ENCODE data around the gene SH3BP1.

Gene SH3BP1

DNA sequence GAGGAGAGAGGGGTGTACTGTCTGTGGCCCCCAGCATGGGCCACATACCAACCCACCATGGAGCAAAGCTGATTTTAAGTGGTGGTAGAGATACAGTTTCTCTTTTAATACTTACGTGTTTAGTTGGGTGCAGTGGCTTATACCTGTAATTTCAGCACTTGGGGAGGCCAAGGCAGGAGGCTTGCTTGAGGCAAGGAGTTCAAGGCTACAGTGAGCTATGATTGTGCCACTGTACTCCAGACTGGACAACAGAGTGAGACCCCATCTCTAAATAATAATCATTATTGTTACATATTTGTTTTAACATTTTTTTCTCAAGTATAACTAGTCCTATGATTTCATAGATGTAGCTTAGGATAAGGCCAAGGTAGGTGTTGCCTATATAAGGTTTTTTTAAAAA lies 22.0 kb upstream of the SH3BP1 start:
- TF ChIP-seq, protein P1, sequence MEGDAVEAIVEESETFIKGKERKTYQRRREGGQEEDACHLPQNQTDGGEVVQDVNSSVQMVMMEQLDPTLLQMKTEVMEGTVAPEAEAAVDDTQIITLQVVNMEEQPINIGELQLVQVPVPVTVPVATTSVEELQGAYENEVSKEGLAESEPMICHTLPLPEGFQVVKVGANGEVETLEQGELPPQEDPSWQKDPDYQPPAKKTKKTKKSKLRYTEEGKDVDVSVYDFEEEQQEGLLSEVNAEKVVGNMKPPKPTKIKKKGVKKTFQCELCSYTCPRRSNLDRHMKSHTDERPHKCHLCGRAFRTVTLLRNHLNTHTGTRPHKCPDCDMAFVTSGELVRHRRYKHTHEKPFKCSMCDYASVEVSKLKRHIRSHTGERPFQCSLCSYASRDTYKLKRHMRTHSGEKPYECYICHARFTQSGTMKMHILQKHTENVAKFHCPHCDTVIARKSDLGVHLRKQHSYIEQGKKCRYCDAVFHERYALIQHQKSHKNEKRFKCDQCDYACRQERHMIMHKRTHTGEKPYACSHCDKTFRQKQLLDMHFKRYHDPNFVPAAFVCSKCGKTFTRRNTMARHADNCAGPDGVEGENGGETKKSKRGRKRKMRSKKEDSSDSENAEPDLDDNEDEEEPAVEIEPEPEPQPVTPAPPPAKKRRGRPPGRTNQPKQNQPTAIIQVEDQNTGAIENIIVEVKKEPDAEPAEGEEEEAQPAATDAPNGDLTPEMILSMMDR (IDR thresholded peaks at IDR 0.05) = no peak
- DNase-seq (ENCODE audit: low spot score) = no peak
- Histone ChIP-seq H3K27ac (no peak overlapping the region), H3K4me3 (no peak overlapping the region)

DNA sequence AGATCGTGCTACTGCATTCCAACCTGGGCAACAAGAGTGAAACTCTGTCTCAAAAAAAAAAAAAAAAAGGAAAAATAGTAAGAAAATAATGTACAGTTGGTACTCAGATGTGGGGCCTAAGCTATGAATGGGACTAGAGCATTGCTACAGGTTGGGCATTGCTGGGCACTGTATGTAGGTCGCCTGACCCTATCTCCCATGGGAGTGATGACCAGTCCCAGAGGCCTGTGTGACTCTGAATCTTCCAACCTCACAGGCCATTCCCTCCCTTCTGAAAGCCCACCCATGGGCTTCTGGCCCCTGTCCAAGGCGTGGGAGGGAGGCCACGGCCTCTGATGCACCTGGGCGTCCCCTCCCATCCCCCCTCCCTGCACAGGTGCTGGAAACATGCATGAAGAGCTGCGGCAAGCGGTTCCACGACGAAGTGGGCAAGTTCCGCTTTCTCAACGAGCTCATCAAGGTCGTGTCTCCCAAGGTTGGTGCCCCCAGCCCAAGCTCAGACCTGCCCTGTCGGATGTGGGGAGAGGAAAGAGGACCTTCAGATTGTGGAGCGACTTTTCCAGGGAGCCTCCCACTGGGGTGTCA lies 21.3 kb upstream of the SH3BP1 start:
- TF ChIP-seq, protein P1 (IDR thresholded peaks at IDR 0.05) = no peak
- DNase-seq (ENCODE audit: low spot score) = no peak
- Histone ChIP-seq H3K27ac (no peak overlapping the region), H3K4me3 (no peak overlapping the region)

DNA sequence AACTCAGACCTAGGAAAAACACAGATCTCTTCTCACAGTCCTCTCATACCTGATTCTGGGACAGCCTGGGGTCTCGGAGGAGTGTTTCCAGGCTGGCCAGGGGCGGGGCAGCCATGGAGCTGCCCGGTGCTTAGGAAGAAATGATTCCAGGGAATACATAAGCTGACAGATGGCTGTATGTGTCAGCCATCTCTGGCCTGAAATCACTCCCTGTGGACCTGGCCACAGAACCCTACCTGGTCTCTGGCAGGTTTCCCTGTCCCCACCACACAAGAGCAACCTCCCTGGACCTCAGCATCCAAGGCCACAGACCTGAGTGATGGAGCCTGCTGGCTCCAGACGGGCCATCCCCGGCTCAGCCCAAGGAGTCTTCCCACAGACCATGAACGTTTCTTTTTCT lies 20.8 kb upstream of the SH3BP1 start:
- DNase-seq (ENCODE audit: low spot score) = no peak
- TF ChIP-seq, protein P1 (IDR thresholded peaks at IDR 0.05) = no peak
- Histone ChIP-seq H3K4me3 (no peak overlapping the region), H3K27ac (no peak overlapping the region)

DNA sequence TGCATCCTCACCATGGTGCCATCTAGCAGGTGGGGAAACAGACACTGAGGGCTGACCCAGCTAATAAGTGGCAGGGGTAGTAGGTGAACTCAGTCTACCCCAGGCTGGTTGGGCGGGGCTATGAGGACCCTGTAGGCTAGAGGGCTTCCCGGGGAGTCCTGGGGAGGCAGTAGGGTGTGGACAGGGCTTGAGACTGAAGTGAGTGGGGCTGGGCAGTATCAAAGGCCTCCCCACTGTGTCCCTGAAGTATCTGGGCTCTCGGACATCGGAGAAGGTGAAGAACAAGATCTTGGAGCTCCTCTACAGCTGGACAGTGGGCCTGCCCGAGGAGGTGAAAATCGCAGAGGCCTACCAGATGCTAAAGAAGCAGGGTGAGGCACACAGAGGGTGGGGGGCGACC lies 19.5 kb upstream of the SH3BP1 start:
- Histone ChIP-seq H3K27ac (no peak overlapping the region), H3K4me3 (no peak overlapping the region)
- no peak for DNase-seq (ENCODE audit: low spot score)
- TF ChIP-seq, protein P1 (IDR thresholded peaks at IDR 0.05) = no peak

DNA sequence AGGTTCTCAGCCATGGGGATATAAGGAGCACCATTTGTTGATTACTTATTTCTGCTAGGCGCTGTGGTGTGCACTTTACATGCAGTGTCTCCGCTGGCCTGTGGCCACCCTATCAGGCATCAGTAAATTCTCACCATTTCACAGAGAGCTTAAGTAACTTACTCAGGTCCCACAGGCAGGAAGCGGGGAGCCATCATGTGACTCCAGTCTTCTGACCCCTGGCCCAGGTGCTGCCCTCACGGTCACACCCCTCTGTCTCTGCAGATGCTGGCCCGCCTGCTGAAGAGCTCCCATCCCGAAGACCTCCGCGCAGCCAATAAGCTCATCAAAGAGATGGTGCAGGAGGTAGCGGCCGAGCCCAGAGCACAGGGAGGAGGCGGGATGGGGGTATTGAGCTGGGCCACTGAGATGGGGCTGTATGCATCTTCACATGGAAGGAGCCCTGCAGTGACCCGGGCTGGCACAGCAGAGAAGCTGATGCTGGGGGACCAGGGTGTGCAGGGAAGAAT lies 18.1 kb upstream of the SH3BP1 start:
- Histone ChIP-seq H3K27ac (no peak overlapping the region), H3K4me3 (no peak overlapping the region)
- TF ChIP-seq, protein P1 (IDR thresholded peaks at IDR 0.05) = no peak
- DNase-seq (ENCODE audit: low spot score) = no peak

DNA sequence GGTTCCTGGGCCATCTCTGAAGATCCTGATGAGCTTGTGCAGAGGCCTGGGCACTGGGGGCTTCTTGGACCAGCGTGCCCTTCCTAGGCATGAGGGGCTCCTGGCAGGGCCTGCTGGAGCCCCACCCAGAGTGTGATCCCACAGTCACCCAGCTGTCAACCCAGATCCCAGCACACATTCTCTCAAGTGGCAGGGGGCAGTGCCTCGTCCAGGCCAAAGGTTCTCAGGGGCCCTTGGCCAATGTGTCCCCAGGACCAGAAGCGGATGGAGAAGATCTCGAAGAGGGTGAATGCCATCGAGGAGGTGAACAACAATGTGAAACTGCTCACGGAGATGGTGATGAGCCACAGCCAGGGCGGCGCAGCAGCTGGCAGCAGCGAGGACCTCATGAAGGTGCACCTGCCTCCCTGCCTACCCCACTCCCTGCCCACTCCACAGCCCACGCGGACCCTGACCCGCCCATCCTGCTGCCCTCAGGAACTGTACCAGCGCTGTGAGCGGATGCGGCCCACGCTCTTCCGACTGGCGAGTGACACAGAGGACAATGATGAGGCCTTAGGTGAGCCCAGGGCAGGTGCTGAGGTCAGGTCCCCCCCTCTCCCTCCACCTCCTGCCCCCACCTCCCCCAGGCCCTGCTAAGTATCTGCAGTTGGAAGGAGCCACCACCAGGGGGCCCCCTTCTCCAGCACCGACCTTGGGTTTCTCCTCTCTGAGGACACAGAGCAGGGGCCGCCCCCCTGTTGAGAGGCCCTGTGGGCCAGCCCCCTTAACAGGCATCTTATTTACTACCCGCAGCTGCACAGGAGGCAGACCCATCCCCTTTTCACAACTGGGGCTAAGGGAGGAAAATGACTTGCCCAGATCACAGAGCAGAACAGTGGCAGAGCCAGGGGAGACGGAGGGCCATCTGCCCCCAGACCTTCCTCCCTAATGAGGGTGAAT lies 16.1 kb upstream of the SH3BP1 start:
- no peak for DNase-seq (ENCODE audit: low spot score)
- Histone ChIP-seq H3K4me3 (no peak overlapping the region), H3K27ac (peak overlapping the region in 1 of 2 donors; percentile 49)
- TF ChIP-seq, protein P1 (IDR thresholded peaks at IDR 0.05) = peak; percentile 93

Data from coronary artery (tissue), 2 donors.